M059J (cell line): Measurements from ENCODE around the gene KRT10. TPM values are rescaled to one million over a fixed set of nuclear protein-coding genes. Genes with fewer than 3 reads are reported as not detected.

ENCODE experiments used
- total RNA-seq: library from RNA; depleted of rRNA; stranded (reverse); fragments of >200 nt; shearing (Covaris generic); gene quantifications from 2 replicates; pipeline ENCODE4 v1.2.3, GENCODE V29; 2014; rRNA removed

KRT10 gene
- total RNA-seq, 1 experiment from 2014 or later = 42.0 TPM

Other genes with a start within 250 kb of the KRT10 start
- gene SMARCE1, start 174.8 kb downstream of the KRT10 start, total RNA-seq = 60.9 and 95.0 TPM in 2 replicates
- 0.07 TPM in 1 of 2 replicates, not detected in the other for gene KRT222, start 157.4 kb downstream of the KRT10 start, total RNA-seq
- gene KRT24, start 118.9 kb downstream of the KRT10 start, total RNA-seq = not detected in 2 replicates
- gene KRT25, start 67.3 kb downstream of the KRT10 start, total RNA-seq = not detected in 2 replicates
- not detected in 2 replicates for gene KRT26, start 50.4 kb downstream of the KRT10 start, total RNA-seq
- gene KRT27, start 40.1 kb downstream of the KRT10 start, total RNA-seq = not detected in 2 replicates
- not detected in 2 replicates for gene KRT28, start 22.7 kb downstream of the KRT10 start, total RNA-seq
- gene KRT12, start 44.6 kb upstream of the KRT10 start, total RNA-seq = not detected in 2 replicates
- 0.17 TPM in 1 of 2 replicates, not detected in the other for gene KRT20, start 62.6 kb upstream of the KRT10 start, total RNA-seq
- not detected in 2 replicates for gene KRT23, start 115.0 kb upstream of the KRT10 start, total RNA-seq
- 0.20 TPM in 1 of 2 replicates, not detected in the other for gene KRT39, start 144.3 kb upstream of the KRT10 start, total RNA-seq
- gene KRT40, start 161.7 kb upstream of the KRT10 start, total RNA-seq = not detected in 2 replicates
- gene KRTAP3-3, start 171.6 kb upstream of the KRT10 start, total RNA-seq = 0.22 TPM in 1 of 2 replicates, not detected in the other
- not detected in 2 replicates for gene KRTAP3-2, start 177.3 kb upstream of the KRT10 start, total RNA-seq
- 0.64 and 0.71 TPM in 2 replicates for gene KRTAP3-1, start 186.5 kb upstream of the KRT10 start, total RNA-seq
- 3.2 and 5.7 TPM in 2 replicates for gene KRTAP1-5, start 204.6 kb upstream of the KRT10 start, total RNA-seq
- not detected in 2 replicates for gene KRTAP1-4, start 207.6 kb upstream of the KRT10 start, total RNA-seq
- gene KRTAP1-3, start 212.3 kb upstream of the KRT10 start, total RNA-seq = not detected in 2 replicates
- gene KRTAP1-1, start 218.8 kb upstream of the KRT10 start, total RNA-seq = not detected in 2 replicates
- gene KRTAP2-1, start 224.7 kb upstream of the KRT10 start, total RNA-seq = not detected in 2 replicates
- gene KRTAP2-2, start 232.6 kb upstream of the KRT10 start, total RNA-seq = not detected in 2 replicates
- 0.34 and 3.2 TPM in 2 replicates for gene KRTAP2-3, start 237.5 kb upstream of the KRT10 start, total RNA-seq
- not detected in 2 replicates for gene KRTAP2-4, start 243.3 kb upstream of the KRT10 start, total RNA-seq